ENCODE results near the gene NBEA.

The NBEA gene

GRCh38 chr13:35711909-35712308 is 769.8 kb downstream of the NBEA start:
- Histone ChIP-seq H3K4me3 (replicated peaks; ENCODE audit: insufficient read depth, low read length) (no peak overlapping the region), H3K27me3 (ENCODE audit: insufficient read depth, poor library complexity, severe bottlenecking) (no peaks in the 10 kb centered on the region), H3K27ac (replicated peaks) (no peak overlapping the region)
- TF ChIP-seq SPI1 (IDR thresholded peaks at IDR 0.05; ENCODE audit: borderline replicate concordance, low read depth) = no peak
- TF ChIP-seq, protein P1, sequence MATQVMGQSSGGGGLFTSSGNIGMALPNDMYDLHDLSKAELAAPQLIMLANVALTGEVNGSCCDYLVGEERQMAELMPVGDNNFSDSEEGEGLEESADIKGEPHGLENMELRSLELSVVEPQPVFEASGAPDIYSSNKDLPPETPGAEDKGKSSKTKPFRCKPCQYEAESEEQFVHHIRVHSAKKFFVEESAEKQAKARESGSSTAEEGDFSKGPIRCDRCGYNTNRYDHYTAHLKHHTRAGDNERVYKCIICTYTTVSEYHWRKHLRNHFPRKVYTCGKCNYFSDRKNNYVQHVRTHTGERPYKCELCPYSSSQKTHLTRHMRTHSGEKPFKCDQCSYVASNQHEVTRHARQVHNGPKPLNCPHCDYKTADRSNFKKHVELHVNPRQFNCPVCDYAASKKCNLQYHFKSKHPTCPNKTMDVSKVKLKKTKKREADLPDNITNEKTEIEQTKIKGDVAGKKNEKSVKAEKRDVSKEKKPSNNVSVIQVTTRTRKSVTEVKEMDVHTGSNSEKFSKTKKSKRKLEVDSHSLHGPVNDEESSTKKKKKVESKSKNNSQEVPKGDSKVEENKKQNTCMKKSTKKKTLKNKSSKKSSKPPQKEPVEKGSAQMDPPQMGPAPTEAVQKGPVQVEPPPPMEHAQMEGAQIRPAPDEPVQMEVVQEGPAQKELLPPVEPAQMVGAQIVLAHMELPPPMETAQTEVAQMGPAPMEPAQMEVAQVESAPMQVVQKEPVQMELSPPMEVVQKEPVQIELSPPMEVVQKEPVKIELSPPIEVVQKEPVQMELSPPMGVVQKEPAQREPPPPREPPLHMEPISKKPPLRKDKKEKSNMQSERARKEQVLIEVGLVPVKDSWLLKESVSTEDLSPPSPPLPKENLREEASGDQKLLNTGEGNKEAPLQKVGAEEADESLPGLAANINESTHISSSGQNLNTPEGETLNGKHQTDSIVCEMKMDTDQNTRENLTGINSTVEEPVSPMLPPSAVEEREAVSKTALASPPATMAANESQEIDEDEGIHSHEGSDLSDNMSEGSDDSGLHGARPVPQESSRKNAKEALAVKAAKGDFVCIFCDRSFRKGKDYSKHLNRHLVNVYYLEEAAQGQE (IDR thresholded peaks at IDR 0.05; ENCODE audit: insufficient replicate concordance, low read depth) = no peak
- no peak for TF ChIP-seq POLR2AphosphoS5 (IDR thresholded peaks at IDR 0.05; ENCODE audit: low read depth)
- DNase-seq (ENCODE audit: low read depth in 1 of 2, low spot score in 1 of 2) = no peak

DNA sequence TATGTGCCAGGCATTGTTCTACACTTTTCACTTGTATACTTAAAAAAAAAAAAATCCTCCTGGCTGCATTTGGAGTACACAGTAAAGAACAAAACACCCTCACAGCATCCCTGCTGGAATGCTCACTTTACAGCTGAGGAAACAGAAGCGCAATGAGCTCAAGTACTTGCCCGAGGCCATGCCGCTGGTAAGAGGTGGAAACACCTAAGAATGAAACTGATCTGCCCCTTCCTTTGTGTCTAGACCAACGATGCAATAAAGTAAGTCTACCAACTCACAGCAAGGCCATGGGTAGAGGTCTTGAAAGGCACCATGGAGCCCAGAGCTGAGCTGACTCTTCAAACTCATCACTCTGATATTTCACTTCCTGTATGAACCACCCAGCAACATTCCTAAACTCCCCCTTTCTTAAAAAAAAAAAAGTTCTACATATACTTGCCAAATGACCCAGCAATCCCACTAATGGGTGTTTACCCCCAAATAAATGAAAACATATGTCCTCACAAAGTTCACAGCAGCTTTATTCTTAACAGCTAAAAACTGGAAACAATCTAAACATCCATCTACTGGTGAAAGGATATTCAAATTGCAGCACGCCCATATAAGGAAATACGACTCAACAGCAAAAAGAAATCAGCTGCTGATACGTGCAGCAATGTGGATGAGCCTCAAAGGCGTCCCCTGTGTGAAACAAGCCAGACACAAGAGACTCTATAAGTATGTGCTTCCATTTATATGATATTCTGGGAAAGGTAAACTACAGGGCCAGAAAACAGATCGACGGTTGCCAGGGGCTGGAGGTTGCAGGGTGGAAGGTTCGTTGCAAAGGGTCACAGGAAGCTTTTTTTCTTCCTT is 771.1 kb downstream of the NBEA start:
- no peak overlapping the region for H3K4me3 ChIP-seq (replicated peaks; ENCODE audit: insufficient read depth, low read length)
- H3K27me3 ChIP-seq (ENCODE audit: insufficient read depth, poor library complexity, severe bottlenecking) = no peaks in the 10 kb centered on the region
- TF ChIP-seq GABPA (IDR thresholded peaks at IDR 0.05; ENCODE audit: low read depth) (no peak), POLR2AphosphoS5 (IDR thresholded peaks at IDR 0.05; ENCODE audit: low read depth) (no peak), CTCF (IDR thresholded peaks at IDR 0.05; ENCODE audit: insufficient read depth, low read length) (no peak), SPI1 (IDR thresholded peaks at IDR 0.05; ENCODE audit: borderline replicate concordance, low read depth) (no peak)
- TF ChIP-seq, protein P1 (IDR thresholded peaks at IDR 0.05; ENCODE audit: insufficient replicate concordance, low read depth) = no peak
- no peak for DNase-seq (ENCODE audit: low read depth in 1 of 2, low spot score in 1 of 2)
- H3K27ac ChIP-seq (replicated peaks) = no peak overlapping the region

- TF ChIP-seq POLR2AphosphoS5 (IDR thresholded peaks at IDR 0.05; ENCODE audit: low read depth) = no peak
- TF ChIP-seq GABPA (IDR thresholded peaks at IDR 0.05; ENCODE audit: low read depth) = no peak
- no peak for TF ChIP-seq CTCF (IDR thresholded peaks at IDR 0.05; ENCODE audit: insufficient read depth, low read length)
- TF ChIP-seq, protein P1 (IDR thresholded peaks at IDR 0.05; ENCODE audit: insufficient replicate concordance, low read depth) = no peak
- TF ChIP-seq SPI1 (IDR thresholded peaks at IDR 0.05; ENCODE audit: borderline replicate concordance, low read depth) = no peak
- Histone ChIP-seq H3K27me3 (ENCODE audit: insufficient read depth, poor library complexity, severe bottlenecking) (no peaks in the 10 kb centered on the region), H3K27ac (replicated peaks) (no peak overlapping the region), H3K4me3 (replicated peaks; ENCODE audit: insufficient read depth, low read length) (no peak overlapping the region)
- no peak for DNase-seq (ENCODE audit: low read depth in 1 of 2, low spot score in 1 of 2)
These were observed 772.1 kb downstream of the NBEA start for GRCh38 chr13:35714121-35714520.
